Vagina (tissue), 2 donors: Measurements from ENCODE around the gene SUSD2. TPM values are rescaled to one million over a fixed set of nuclear protein-coding genes. Genes with fewer than 3 reads are reported as not detected.
A peak's percentile ranks its signal among the peaks of the same experiment; 100 is the strongest.
"Not testable (repeated sequence)": the region's sequence is repeated elsewhere in the genome, so short reads cannot be mapped to it uniquely, and the experiment has no call there.

ENCODE experiments used
- DNase-seq, 2 donors: peaks; one replicate each; pipeline ENCODE4 v3.0.0-alpha.2; 2017; ENCODE audit errors: extremely low spot score in 2 of 2
- H3K27ac ChIP-seq: fragments of 200-600 bp; sonication (generic); one replicate; pipeline ENCODE4 v1.5.1; 2019
- H3K27me3 ChIP-seq: fragments of 200-600 bp; sonication (generic); one replicate; pipeline ENCODE4 v1.5.1; 2019
- H3K36me3 ChIP-seq, 2 donors: fragments of 200-600 bp; sonication (generic); one replicate each; pipeline ENCODE4 v1.5.1; 2017 to 2019
- H3K4me1 ChIP-seq: fragments of 200-600 bp; sonication (generic); one replicate; pipeline ENCODE4 v1.5.1; 2019
- H3K4me3 ChIP-seq, 2 donors: fragments of 200-600 bp; sonication (generic); 1 replicate in 1 of 2; 2 replicates in 1 of 2; pipeline ENCODE4 v1.5.1; 2016 to 2019
- H3K9me3 ChIP-seq: fragments of 200-600 bp; sonication (generic); one replicate; pipeline ENCODE4 v1.5.1; 2019
- POLR2A ChIP-seq, 2 donors: fragments of 450-650 bp; IDR thresholded peaks; one replicate each; pipeline ENCODE4 v1.6.1; 2017; ENCODE audit warnings: antibody characterized with exemption in 2 of 2, mild to moderate bottlenecking in 2 of 2, moderate library complexity in 2 of 2
- POLR2AphosphoS5 ChIP-seq, 2 donors: sonication (generic); formaldehyde crosslinking; IDR thresholded peaks; one replicate each; pipeline ENCODE4 v1.9.0; 2017; ENCODE audit warnings: antibody characterized with exemption in 2 of 2, mild to moderate bottlenecking in 2 of 2, low read depth in 1 of 2; ENCODE audit not compliant: insufficient read depth in 1 of 2
- intact Hi-C: fragments of 100-400 bp; cut with DNase I; formaldehyde crosslinking; loops from one replicate; pipeline ENCODE4 v1.15.1; 2023
- total RNA-seq: library from RNA; depleted of rRNA; stranded (reverse); fragments of >200 nt; gene quantifications from one replicate; pipeline ENCODE4 v1.2.3, GENCODE V29; 2016
- TF ChIP-seq, protein P1 (sequence below), 3 experiments: fragments of 450-650 bp in 2 of 3; fragments of 200-600 bp in 1 of 3; sonication (generic) in 1 of 3; IDR thresholded peaks; one replicate each; pipeline ENCODE4 v1.5.1; 2017 to 2019; ENCODE audit warnings: antibody characterized with exemption in 3 of 3, mild to moderate bottlenecking in 2 of 3, moderate library complexity in 2 of 3

Gene SUSD2, protein sequence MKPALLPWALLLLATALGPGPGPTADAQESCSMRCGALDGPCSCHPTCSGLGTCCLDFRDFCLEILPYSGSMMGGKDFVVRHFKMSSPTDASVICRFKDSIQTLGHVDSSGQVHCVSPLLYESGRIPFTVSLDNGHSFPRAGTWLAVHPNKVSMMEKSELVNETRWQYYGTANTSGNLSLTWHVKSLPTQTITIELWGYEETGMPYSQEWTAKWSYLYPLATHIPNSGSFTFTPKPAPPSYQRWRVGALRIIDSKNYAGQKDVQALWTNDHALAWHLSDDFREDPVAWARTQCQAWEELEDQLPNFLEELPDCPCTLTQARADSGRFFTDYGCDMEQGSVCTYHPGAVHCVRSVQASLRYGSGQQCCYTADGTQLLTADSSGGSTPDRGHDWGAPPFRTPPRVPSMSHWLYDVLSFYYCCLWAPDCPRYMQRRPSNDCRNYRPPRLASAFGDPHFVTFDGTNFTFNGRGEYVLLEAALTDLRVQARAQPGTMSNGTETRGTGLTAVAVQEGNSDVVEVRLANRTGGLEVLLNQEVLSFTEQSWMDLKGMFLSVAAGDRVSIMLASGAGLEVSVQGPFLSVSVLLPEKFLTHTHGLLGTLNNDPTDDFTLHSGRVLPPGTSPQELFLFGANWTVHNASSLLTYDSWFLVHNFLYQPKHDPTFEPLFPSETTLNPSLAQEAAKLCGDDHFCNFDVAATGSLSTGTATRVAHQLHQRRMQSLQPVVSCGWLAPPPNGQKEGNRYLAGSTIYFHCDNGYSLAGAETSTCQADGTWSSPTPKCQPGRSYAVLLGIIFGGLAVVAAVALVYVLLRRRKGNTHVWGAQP
- 9.1 TPM for total RNA-seq

DNA sequence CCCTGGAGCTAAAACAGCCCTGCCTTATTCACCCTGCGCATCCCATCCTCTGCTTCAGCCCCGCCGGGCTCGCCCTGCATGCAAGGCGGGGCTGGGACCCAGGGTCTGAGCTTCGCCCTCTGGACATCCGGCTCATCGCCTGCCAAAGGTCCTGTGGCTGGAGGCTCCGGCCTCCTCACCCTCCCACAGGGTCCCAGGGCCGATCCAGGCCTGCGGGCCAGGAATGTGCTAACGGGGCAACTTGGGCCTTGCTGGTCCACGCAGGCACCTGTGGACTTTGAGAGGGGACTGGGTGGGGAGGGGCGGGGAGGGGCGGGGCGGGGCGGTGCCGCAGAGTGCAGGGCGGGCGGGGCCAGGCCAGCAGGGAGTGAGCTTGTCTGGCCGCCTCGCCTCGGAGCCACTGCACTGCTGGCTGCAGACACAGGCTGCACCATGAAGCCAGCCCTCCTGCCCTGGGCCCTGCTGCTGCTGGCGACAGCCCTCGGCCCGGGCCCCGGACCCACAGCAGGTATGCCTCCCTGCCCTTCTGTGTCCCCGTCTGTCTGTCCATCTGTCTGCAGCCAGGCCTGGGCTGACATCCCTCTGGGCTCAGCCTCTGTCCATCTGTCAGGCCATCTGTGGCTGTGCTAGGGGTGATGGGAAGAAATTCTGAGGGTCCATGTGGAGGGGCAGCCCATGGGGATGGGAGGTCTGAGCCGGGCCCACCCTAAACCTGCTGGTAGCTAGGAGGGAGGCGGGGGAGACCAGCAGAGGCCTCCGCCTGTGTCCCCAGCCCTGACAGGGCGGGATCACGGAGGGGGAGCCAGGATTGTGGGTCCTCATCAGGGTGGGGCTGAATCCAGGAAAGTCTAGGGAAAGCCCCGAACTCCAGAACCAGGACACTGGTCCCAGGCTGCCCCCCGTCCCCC lies at the start of gene SUSD2:
TSS of gene SUSD2 (plus strand) at position 400 of the 908 bp plus-strand sequence. CDS start at position 433, 33 bp downstream.
- Histone ChIP-seq H3K36me3 (peaks cover 0 to 20% of the 10 kb centered on the region in 2 donors), H3K9me3 (no peaks in the 10 kb centered on the region), H3K27ac (peak within 1 kb of the TSS; percentile 67), H3K4me3 (peak within 1 kb of the TSS; percentile 27 to 29), H3K27me3 (no peaks in the 10 kb centered on the region), H3K4me1 (peaks cover 37% of the 10 kb centered on the region)
- intact Hi-C loops, result no loop called here
- TF ChIP-seq POLR2AphosphoS5 (IDR thresholded peaks at IDR 0.05; ENCODE audit: insufficient read depth in 1 of 2, low read depth in 1 of 2), result no peak
- DNase-seq, result no peak

DNA sequence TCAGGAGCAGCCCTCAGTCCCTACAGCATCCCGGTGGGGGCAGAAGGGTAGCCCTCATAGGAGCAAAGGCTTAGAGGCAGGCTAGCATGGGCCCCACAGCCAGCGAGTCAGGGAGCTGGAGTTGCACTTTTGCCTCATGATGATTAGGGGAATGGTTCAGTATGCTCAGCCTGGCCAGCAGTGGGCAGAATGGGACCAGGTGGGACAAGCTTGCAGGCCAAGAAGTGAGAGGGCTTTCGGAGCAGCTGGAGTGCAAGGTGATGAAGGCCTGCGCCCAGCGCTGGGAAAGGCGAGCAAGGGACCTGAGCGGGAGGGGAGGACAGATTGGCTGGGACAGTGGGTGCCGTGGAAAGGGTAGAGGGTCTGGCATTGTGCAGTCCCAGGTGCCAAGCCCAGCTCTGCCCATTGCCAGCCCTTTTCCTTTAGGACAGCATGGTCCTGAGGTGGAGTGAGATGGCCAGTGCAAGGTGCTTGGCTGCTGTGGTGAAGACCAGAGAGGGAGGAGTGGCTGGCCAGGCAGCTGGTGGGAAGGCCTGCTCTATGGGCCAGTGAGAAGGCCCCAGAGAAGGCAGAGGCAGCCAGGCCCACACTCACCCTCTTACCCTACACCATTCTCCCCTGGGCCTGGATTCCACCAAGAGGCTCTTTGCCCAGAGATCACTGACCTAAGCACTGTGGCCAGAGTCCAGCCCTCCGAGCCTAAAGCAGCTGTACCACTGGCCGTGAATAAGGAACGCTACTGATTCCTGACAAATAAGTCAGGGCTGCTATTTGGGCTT lies 47.9 kb upstream of the SUSD2 start:
- intact Hi-C loops, result no loop called here
- Histone ChIP-seq H3K36me3 (peaks cover 0 to 20% of the 10 kb centered on the region in 2 donors), H3K27ac (no peak overlapping the region), H3K27me3 (no peaks in the 10 kb centered on the region), H3K4me3 (no peak overlapping the region), H3K4me1 (peaks cover 9% of the 10 kb centered on the region), H3K9me3 (no peaks in the 10 kb centered on the region)
- no peak for TF ChIP-seq POLR2A (IDR thresholded peaks at IDR 0.05)
- TF ChIP-seq POLR2AphosphoS5 (IDR thresholded peaks at IDR 0.05; ENCODE audit: insufficient read depth in 1 of 2, low read depth in 1 of 2), result no peak
- TF ChIP-seq, protein P1, sequence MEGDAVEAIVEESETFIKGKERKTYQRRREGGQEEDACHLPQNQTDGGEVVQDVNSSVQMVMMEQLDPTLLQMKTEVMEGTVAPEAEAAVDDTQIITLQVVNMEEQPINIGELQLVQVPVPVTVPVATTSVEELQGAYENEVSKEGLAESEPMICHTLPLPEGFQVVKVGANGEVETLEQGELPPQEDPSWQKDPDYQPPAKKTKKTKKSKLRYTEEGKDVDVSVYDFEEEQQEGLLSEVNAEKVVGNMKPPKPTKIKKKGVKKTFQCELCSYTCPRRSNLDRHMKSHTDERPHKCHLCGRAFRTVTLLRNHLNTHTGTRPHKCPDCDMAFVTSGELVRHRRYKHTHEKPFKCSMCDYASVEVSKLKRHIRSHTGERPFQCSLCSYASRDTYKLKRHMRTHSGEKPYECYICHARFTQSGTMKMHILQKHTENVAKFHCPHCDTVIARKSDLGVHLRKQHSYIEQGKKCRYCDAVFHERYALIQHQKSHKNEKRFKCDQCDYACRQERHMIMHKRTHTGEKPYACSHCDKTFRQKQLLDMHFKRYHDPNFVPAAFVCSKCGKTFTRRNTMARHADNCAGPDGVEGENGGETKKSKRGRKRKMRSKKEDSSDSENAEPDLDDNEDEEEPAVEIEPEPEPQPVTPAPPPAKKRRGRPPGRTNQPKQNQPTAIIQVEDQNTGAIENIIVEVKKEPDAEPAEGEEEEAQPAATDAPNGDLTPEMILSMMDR (IDR thresholded peaks at IDR 0.05), result peak in 2 of 3 experiments; percentile 9 to 23
- no peak for DNase-seq

DNA sequence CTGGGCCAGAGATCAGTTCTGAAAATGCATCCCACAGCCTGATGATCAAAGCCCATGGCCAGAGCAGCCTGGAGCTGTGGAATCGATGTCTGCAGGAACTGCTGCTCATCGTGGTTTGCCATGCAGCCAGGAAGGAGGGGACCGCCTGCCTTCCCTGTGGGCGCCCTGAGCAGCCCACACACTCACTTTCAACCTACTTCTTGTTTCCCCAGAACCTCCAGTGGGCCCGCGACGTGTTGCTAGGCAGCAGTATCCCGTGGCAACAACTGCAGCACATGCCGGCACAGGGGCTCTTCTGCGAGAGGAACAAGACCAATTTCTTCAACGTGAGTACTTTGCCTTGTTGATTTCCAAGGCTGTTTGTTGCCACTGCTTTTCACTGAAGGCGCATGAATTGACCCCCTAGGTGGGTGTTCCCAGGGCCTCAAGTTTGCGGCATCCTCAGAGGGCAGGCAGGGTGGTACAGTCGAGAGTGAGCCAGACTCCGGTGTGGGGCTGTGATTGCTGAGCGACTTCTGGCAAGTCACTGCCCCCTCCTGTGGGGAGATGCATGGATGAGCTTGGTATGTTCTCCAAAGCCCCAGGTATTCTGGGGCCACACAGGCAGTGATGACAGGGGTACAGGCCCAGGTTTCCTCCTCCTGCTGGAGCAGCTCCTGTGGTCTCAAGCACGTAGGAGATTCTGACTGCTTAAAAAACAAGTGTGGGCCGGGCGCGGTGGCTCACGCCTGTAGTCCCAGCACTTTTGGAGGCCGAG lies 47.0 kb upstream of the SUSD2 start:
- TF ChIP-seq POLR2A (IDR thresholded peaks at IDR 0.05) (no peak), POLR2AphosphoS5 (IDR thresholded peaks at IDR 0.05; ENCODE audit: insufficient read depth in 1 of 2, low read depth in 1 of 2) (no peak)
- TF ChIP-seq, protein P1 (IDR thresholded peaks at IDR 0.05), result no peak
- Histone ChIP-seq H3K36me3 (peaks cover 0 to 14% of the 10 kb centered on the region in 2 donors), H3K4me1 (peaks cover 9% of the 10 kb centered on the region), H3K9me3 (no peaks in the 10 kb centered on the region), H3K4me3 (no peak overlapping the region), H3K27me3 (no peaks in the 10 kb centered on the region), H3K27ac (no peak overlapping the region)
- no peak for DNase-seq
- intact Hi-C loops, result no loop called here

DNA sequence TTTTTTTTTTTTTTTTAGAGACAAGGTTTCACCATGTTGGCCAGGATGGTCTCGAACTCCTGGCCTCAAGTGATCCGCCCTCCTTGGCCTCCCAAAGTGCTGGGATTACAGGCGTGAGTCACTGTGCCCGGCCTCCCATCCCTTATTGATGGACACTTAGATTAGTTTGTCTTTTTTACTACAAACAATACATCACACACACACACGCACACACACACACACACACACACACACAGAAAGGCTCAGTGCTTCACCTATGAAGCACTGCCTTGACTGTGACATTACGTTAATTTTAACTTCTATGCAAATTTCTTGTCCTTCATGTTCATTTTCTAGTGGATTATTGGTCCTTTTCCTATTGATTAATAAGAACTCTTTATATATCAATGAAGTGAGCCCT lies 44.8 kb upstream of the SUSD2 start:
- intact Hi-C loops, H3K27ac ChIP-seq, DNase-seq, H3K4me1 ChIP-seq, H3K4me3 ChIP-seq, H3K27me3 ChIP-seq, H3K9me3 ChIP-seq: not testable (repeated sequence)
- peaks cover 0 to 14% of the 10 kb centered on the region in 2 donors for H3K36me3 ChIP-seq

DNA sequence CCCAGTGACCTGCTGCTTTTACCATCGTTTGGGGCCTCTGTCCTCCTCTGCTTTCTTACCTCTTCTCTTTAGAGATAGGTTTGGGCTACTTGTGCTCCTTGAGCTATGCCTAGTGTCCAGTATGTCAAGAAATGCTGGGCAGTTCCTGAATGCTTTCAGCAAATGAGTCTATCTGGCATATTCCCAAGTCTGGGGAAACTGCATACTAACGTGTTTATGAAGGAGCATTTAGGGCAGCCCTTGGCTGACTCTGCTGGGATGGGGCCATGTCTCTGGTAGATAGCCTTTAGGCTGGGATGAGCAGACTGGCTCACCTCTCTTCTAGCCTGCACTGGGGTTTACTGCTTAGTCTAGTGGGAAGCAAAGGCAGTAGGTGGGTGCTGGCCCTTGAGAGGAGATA lies 43.7 kb upstream of the SUSD2 start:
- Histone ChIP-seq H3K36me3 (peaks cover 0 to 14% of the 10 kb centered on the region in 2 donors), H3K27ac (peak overlapping the region; percentile 30), H3K4me3 (no peak overlapping the region), H3K4me1 (peaks cover 9% of the 10 kb centered on the region), H3K27me3 (no peaks in the 10 kb centered on the region), H3K9me3 (no peaks in the 10 kb centered on the region)
- no peak for DNase-seq
- intact Hi-C loops, result no loop called here
- no peak for TF ChIP-seq POLR2AphosphoS5 (IDR thresholded peaks at IDR 0.05; ENCODE audit: insufficient read depth in 1 of 2, low read depth in 1 of 2)
- TF ChIP-seq, protein P1 (IDR thresholded peaks at IDR 0.05), result no peak
- TF ChIP-seq POLR2A (IDR thresholded peaks at IDR 0.05), result no peak
